NCI-H1105 treated with DMSO at 0.1 percent for 48 hours (cell line): Measurements from ENCODE around the gene ZNF683.
"Not testable (repeated sequence)": the region's sequence is repeated elsewhere in the genome, so short reads cannot be mapped to it uniquely, and the experiment has no call there.

Source experiments
- DNase-seq: peaks from one replicate; lab custom pipeline; 2025; lab: John Stamatoyannopoulos, UW

The ZNF683 gene

DNA sequence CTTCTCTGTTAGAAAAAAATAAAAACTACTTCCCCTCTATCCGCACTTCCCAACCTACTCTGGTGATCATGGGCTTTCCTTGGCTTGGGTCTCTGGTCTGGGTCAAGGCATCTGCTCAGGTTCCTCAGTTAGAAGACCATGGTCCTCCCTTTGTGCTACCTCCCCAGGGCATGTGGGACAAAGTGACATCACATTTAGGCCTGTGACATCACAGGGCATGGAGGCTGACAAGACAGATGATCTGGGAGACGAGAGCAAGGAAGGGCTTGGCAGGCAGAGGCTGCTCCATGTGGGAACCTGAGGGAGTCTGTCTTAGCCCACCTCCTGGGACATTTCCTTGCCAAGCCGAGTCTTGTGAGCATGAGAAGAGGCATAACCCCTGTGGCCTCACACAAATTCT, at the start of gene ZNF683:
TSS of gene ZNF683 (minus strand) at position 140 of the 400 bp plus-strand sequence. CDS start 4,179 bp downstream, outside the sequence.
- DNase-seq = not testable (repeated sequence)

DNA sequence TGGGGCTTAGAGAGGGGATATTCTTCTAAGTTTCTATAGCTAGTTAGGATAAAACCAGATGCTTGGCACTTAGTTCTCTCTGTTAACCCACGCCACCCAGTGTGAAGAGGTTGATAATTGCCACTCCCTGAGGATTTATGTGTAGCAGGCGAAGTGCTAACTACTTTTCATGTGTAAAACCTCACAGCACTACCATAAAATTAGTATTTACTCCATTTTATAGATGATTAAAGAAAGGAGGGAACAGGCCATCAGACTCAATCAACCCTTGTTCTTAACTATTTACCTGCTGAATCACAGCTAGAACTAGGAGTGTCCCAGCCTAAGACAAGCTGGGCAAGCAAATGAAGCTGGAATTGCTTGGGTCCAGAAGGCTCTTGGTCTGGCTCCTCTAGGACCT, 46.9 kb upstream of the ZNF683 start:
- DNase-seq = no peak

DNA sequence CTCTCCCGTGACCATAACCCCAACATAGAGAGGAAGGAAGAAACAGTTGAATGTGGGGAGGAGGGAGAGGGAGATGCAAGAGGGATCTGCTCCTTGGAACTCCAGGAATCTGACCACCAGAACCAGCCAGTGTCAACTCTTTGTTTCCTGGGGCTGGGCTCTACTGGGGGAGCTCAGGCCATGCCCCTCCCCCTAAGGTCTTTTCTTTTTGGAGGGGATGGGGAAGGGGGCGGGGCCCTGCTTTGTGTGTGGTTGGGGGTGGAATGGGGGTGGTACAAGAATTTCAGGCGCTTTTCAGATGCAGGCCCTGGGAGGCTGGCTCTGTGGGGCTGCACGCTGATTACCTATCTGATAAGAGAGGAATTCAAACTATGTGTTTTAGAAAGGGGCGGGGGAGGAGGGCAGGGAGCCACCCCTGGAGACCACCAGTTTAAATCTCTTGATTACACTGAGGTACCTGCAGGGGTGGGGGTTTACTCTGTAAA, 46.4 kb upstream of the ZNF683 start:
- DNase-seq = no peak

DNA sequence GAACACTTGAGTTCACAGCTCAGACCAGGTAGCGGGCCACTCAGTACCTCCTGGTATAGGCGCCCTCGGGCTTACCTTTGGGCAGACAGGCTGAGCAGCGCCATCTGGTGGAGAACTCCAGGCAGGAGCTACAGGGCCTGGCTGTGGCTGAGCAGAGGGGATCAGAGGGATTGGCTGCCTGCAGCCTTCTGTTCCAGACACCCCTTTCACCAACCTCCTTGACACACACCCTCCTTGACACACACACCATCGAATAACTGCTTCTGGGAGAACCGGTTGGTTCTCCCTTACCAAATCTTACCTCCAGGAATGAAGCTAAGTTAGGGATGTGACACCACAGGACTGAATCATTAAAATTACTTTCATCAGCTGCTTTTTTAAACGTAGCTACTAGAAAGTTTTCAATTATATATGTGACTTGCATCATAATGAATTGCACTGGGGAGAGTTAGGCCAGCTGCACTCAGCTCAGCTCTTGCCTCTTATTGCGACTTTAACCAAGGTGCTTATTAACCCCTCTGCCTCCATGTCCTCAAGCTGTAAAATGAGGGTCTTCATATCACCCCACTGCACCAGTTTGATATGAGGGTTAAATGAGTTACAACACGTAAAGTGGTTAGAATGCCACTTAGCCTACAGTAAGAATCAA, 44.7 kb upstream of the ZNF683 start:
- DNase-seq = peak; percentile 72

DNA sequence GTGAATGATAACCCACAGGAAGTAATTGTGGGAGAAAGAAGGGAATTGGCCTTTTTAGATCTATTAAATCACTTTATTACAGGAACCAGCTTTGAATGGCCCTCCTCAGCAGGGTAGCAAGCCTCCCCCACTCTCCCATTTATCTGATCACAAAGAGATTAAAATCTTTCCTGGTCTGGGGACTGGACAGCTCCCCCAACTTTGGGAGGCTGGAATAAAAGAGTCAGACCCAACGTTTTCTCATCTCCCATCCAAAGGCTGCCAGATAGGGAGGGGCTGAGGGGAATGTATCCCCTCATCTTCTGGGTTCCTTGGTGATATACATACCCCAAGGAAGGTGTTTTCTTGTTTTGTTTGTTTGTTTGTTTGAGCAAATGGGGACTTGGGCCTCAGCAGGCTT, 40.5 kb upstream of the ZNF683 start:
- DNase-seq = no peak

DNA sequence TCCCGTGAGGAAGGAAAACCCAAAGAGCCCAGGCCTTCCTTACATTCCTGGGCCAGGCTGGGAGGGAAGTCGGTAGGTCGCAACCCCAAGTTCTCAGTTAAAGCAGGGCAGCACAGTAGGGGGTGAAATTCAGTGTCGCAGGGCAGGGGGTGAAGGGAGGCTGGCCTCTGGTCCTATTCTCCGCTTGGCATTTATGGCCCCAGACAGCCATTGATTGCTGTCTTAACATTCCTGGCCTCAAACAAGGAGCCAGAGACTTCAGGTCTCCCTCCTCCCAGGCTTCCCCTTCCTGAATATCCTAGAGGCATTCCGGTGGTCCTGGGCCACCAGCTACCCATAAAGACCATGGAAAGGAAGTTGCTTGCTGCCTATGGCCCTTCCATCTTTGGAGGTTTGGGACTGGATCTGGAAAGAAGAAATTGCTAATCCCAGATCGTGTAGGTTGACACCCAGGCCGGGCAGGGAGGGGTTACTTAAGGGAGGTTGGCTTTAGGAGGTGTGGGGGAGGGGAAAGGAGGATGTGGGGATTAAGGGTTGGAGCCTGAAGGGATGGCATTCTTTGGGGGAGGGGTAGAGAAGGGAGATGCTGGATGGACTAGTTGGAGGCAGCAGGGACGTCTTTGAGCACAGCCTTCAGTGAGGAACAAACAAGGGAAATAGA, 39.8 kb upstream of the ZNF683 start:
- no peak for DNase-seq

DNA sequence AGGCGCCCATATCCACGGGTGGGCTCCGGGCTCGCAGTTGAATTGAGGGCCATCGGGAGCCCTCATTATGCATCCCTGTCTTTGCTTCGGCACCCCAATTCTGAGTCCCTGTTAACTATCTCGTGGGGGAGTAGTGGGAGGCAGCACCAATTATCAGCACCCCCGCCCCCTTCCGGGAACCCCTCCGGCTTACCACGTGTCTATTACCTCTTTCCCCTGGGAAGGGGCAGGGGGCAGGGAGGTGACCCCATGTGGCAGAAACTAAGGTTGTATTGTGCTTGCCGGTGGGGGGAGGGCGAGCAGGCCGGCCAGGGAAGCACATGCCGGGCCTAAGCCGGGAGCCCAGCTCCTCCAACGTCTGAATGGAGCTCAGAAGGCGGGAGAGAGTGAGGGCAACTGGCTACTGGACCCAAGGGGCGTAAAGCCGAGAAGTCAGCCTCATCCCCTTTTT, 39.1 kb upstream of the ZNF683 start:
- DNase-seq = no peak

DNA sequence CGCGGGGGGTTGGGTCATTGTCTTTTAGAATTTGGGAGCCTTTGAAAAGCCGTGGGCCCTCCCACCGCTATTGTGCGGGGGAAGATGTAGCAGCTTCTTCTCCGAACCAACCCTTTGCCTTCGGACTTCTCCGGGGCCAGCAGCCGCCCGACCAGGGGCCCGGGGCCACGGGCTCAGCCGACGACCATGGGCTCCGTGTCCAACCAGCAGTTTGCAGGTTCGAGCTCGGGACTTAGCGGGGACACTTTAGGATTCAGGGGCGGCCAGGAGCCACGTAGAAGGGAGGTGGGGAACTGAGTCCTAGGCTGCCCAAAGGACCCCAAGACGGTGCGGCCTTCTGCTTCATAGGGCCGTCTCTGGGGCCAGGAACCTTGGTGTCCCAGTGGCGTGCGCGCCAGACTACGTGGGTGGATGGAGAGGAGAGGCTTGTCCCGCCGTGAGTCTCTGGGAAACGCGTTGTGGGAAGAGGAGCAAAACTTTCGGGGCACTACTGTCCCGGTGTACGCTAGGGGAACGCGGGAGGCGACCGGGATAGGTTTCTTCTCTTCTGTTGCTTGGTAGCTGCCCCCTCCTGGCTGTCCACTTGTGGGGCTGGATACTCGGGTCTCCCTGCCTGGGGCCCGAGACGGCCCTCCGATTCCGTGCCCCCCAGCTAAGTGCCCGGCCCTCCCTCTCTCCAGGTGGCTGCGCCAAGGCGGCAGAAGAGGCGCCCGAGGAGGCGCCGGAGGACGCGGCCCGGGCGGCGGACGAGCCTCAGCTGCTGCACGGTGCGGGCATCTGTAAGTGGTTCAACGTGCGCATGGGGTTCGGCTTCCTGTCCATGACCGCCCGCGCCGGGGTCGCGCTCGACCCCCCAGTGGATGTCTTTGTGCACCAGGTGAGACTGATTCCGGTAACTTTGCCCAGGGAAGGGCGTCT, 38.4 kb upstream of the ZNF683 start, which contains the start of gene LIN28A:
TSS of gene LIN28A (plus strand) at position 112 of the 918 bp plus-strand sequence. CDS start at position 187, 75 bp downstream.
- no peak for DNase-seq

DNA sequence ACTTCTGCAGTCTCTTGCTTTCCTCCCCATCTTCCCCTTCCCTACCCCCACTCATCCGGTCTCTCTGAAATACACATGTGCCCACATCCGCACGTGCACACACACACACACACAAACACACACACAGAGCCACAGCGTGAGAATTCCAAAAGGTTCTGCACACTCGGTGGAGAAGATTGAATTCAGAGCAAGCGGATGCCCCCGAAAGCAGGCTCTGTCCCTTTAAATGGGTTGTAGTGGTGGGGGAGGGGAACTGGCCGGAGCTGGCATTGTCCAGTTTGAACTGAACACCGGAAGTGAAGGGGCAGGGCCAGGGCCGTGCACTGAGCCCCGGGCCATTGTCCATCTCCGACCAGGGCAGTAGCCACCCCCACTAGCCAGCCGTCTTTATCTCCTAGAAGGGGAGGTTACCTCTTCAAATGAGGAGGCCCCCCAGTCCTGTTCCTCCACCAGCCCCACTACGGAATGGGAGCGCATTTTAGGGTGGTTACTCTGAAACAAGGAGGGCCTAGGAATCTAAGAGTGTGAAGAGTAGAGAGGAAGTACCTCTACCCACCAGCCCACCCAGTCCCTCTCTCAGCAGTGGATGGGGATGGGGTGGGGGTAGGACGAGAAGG, 36.7 kb upstream of the ZNF683 start:
- no peak for DNase-seq

DNA sequence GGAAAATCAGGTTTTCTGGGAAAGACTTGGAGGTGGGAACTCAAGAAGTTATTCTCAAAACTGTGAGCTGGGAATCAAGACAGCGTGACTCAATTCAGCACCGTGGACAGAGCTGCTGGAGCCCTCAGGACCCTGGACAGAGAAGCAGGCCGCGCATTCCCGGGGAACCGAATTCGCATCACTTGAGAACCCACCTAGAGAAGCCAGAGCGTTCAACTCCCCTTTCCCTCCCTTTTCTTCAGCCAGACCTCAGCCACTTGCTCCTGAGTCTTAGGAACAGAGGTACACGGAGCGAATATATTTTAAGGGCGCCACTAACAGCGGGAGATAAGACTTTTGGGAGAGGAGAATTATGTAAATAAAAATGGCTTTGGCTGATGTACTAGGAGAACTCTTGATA, 36.1 kb upstream of the ZNF683 start:
- DNase-seq = no peak

DNA sequence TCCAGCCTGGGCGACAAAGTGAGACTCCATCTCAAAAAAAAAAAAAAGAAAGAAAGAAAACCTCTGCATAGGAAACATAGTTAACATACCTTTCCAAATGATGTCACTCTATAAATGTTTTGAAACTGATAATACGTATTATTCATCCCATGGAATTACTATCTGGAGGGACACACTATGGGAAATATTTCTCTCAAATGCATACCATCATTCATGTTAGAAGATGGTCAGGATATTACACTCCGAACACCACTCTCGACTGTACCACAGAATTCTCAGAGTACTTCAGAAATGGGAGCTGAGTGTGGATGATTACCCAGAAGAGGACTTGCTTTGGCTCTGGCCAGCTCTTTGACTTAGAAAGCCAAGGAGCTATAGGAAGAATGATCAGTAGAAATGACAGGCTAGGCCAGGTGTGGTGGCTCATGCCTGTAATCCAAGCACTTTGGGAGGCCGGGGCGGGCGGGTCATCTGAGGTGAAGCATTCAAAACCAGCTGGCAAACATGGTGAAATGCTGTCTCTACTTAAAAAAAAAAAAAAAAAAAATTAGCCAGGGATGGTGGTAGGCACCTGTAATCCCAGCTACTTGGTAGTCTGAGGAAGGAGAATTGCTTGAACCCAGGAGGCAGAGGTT, 32.8 kb upstream of the ZNF683 start:
- DNase-seq = no peak

DNA sequence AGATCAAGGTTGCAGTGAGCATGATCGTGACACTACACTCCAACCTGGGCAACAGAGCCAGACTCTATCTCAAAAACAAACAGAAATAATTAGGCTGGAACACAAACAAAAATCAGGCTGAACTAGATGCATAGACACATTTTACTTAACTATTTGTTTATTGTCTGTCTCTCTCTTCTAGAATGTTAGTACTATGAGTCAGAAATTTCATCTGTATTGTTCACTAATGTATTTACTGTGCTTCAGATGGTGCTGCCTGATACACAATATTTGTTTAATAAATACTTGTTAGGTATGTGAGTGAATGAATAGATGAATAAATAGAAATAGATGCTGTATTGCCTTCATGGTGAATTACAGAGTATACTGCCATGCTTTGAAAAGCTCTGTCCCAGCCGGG, 32.1 kb upstream of the ZNF683 start:
- DNase-seq = no peak

DNA sequence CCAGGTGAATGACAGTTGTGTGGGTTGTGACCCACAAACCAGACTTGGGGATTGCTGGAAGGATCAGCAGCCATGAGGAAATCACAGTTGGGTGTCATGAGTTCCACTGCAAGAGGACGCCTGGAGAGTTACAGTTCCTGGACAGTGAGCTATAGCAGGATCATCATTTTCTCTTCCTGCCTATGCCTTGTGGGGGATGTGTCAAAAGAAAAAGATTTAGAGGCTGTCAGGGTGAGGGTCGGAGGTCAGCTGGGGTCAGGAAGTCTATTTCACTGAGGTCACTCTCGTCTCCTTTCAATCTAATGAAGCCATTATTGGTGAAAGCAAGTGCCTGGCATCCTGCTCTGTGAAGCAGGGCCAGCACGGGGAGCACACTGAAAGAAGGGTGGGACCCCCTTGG, 31.1 kb upstream of the ZNF683 start:
- no peak for DNase-seq

DNA sequence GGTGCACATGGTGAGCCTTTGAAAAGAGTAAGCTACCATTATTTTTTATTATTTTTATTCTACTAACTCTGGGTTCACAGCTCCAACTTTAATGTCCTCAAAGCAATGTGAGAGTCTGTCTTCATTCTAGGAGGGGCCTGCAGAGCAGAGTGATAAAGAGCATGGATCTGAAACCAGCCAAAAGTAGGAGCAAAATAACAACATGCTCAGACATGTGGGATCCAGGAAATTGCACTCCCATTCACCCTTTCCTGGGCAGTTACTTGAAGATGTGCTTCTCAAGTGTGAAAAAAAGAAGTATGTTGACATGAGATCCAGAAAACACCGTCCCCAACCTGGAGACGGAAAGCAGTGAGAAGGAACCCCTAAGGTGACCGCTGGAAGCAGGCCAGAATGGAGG, 29.3 kb upstream of the ZNF683 start:
- DNase-seq = no peak

DNA sequence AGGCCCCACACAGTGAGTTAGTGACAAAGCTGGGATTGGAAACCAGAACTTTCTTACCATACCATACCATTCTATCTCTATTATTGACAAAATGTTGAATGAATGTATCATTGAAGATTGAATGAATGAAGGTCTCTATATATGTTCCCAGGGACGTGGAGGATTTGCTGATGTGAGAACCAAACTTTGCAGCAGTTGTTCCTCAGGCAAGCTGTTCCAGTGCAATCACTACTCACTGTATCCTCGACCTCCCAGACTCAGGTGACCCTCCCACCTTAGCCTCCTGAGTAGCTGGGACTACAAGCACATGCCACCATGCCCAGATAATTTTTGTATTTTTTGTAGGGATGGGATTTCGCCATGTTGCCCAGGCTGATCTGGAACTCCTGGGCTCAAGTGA, 26.5 kb upstream of the ZNF683 start:
- no peak for DNase-seq

DNA sequence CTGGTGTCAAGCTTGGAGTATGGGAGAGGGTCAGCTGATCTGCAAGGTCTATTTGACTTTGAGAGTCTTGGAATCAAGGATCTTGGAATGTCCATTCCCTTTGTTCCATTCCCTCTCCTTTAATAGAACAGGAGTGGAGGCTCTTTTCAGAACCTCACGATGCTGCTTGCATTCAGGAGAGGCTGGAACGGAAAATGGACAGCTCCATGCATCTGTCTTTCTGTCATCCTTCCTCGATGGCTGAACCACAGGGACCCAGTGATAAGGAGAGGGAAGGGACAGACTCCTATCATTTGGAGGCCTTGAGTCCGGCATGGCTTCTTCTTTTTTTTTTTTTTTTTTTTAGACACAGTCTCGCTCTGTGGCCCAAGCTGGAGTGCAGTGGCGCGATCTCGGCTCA, 23.2 kb upstream of the ZNF683 start:
- DNase-seq = no peak

DNA sequence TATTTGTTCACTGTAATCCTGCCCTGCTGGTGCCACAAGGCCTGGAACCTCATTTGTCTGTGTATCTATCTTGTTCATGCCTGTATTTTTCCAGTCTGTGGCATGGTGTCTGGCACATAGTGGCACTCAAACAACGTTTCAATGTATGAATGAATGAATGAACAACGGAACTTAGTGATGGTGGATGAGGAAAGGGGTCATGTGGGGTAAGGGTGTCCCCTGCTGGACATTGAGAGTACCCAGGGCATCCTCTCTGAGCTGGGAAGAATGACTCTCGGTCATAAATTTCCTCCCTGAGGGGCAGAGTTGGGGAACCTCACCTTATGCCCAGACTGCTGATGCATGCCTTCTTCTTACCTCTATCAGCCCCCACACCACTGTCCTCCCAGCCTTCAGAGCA, 18.9 kb upstream of the ZNF683 start:
- DNase-seq = no peak

DNA sequence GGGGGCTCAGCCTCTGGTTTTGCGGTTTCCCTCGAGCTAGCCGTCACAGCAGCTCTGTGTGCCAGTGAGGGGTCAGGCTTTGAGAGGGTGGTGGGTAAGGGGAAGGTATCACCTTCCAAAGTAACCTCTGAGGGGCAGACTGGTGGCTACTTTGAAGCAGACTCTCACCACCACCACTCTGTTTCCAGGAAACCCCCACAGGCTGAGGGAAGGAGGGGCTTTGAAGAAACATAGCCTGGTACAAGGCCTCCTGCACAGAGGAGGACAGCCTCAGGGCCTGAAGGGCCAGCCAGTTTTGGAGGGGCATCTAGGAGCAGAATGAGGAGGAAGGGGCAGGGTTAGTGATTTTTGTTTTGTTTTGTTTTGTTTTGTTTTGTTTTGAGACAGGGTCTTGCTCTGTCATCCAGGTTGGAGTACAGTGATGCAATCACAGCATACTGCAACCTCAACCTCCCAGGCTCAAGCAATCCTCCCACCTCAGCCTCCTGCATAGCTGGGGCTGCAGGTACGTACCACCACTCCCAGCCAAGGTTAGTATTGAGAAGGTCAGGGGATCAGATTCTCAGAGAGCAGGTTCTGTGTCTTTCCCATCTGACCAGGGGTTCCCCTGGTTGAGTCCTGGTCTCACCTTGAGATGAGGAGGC, 17.2 kb upstream of the ZNF683 start:
- no peak for DNase-seq

DNA sequence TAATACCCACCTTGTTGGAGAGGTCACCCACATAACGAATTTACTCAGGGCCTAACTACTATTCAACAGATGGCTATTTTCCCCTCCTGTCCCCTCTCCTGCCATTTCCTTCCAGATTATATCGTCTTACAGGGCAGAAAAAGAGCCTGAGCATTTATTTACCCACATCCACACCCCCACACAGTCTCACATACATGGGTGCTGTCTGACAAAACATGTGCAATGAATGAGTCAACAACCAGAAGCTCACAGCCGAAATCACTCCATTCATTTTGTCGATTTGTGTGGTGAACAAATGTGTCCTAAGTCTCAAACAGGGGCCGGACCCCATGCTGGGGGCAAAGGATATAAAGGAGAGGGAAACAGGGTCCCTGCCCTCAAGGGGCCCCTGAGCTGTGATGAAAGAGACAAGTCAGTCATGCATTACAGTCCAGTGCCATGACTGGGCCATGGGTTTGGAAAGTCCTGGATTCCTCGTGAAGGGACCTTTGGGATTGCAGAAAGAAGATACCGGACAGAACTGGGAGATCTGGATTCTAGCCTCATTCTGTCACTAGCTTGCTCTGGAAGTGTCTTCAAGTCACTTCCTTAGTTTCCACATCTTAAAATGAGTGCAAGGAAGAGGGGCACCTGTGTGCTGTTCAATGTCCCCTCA, 16.4 kb upstream of the ZNF683 start:
- DNase-seq = no peak

DNA sequence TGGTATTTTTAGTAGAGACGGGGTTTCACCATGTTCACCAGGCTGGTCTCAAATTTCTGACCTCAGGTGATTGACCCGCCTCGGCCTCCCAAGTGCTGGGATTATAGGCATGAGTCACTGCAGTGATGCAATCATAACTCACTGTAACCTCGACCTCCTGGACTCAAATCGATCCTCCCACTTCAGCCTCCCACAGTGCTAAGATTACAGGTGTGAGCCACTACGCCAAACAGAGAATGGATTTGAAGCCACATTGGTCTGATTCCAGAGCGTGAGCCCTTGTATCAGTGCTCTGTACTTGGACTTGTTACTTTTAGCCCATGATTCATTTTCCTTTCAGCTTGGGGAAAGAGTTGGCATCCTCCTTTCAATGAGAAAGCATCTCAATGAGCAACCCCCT, 14.9 kb upstream of the ZNF683 start:
- no peak for DNase-seq

DNA sequence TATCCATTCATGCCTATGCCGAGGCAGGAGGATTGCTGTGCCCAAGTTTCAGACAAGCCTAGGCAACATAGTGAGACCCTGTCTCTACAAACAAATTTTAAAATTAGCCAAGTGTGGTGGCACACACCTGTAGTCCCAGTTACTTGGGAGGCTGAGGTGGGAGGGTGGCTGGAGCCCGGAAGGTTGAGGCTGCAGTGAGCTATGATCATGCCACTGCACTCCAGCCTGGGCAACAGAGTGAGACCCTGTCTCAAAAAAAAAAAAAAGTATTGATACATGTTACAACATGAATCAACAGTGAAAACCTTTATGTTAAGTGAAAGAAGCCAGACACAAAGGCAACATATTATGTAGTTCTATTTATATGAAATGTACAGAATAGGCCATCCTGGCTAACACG, 12.5 kb upstream of the ZNF683 start:
- DNase-seq = not testable (repeated sequence)
